MCF 10A (cell line): ENCODE results near the gene SIX6. TPM values are rescaled to one million over a fixed set of nuclear protein-coding genes. Genes with fewer than 3 reads are reported as not detected.

ENCODE experiments used
- BruUV-seq: library from RNA; stranded (reverse); fragments of 400-500 nt; replicated peaks from 2 replicates; lab custom pipeline; 2021; lab: Mats Ljungman, UMichigan
- CTCF ChIA-PET: fragments of 300-600 bp; sonication (Branson Sonifier 250); formaldehyde crosslinking; extraction: SDS; loops from one replicate; lab custom pipeline; 2021; ENCODE audit warnings: antibody characterized with exemption, inconsistent platforms; lab: Yijun Ruan, JAX
- POLR2A ChIA-PET: fragments of 300-600, 350-650 bp; sonication (Branson Sonifier 250); formaldehyde crosslinking; extraction: SDS; loops from one replicate; lab custom pipeline; 2020; ENCODE audit warnings: antibody characterized with exemption, inconsistent platforms; lab: Yijun Ruan, JAX
- DNase-seq: peaks from one replicate; pipeline ENCODE4 v3.0.0-alpha.2; 2018; ENCODE audit not compliant: unreplicated experiment
- H3K27ac Mint-ChIP-seq: one replicate; pipeline ENCODE4 v1.8.0; 2022; ENCODE audit warnings: mild to moderate bottlenecking, low read depth, mixed read lengths; ENCODE audit not compliant: unreplicated experiment
- H3K27me3 Mint-ChIP-seq: one replicate; pipeline ENCODE4 v1.8.0; 2022; ENCODE audit warnings: mixed read lengths; ENCODE audit not compliant: insufficient read depth, unreplicated experiment
- H3K36me3 Mint-ChIP-seq: one replicate; pipeline ENCODE4 v1.8.0; 2022; ENCODE audit warnings: mild to moderate bottlenecking, moderate library complexity, mixed read lengths; ENCODE audit not compliant: insufficient read depth, unreplicated experiment
- H3K4me1 Mint-ChIP-seq: one replicate; pipeline ENCODE4 v1.8.0; 2022; ENCODE audit warnings: mixed read lengths; ENCODE audit not compliant: insufficient read depth, unreplicated experiment
- H3K4me3 Mint-ChIP-seq: one replicate; pipeline ENCODE4 v1.8.0; 2022; ENCODE audit warnings: mild to moderate bottlenecking, moderate library complexity, mixed read lengths; ENCODE audit not compliant: unreplicated experiment
- H3K9me3 Mint-ChIP-seq: one replicate; pipeline ENCODE4 v1.8.0; 2022; ENCODE audit warnings: mixed read lengths; ENCODE audit not compliant: unreplicated experiment
- intact Hi-C: fragments of 100-400 bp; cut with micrococcal nuclease; formaldehyde crosslinking; loops from 2 replicates; pipeline ENCODE4 v1.14.1; 2022
- total RNA-seq: library from RNA; stranded (reverse); gene quantifications from 2 replicates; pipeline ENCODE4 v1.2.3, GENCODE V29; 2022
- TF ChIP-seq, protein P1 (sequence below): fragments of 200-600 bp; IDR thresholded peaks from one replicate; pipeline ENCODE4 v1.8.0; 2022; ENCODE audit warnings: antibody characterized with exemption, mild to moderate bottlenecking; ENCODE audit not compliant: unreplicated experiment

The SIX6 gene
- total RNA-seq, 1 experiment from 2014 or later: not detected

DNA sequence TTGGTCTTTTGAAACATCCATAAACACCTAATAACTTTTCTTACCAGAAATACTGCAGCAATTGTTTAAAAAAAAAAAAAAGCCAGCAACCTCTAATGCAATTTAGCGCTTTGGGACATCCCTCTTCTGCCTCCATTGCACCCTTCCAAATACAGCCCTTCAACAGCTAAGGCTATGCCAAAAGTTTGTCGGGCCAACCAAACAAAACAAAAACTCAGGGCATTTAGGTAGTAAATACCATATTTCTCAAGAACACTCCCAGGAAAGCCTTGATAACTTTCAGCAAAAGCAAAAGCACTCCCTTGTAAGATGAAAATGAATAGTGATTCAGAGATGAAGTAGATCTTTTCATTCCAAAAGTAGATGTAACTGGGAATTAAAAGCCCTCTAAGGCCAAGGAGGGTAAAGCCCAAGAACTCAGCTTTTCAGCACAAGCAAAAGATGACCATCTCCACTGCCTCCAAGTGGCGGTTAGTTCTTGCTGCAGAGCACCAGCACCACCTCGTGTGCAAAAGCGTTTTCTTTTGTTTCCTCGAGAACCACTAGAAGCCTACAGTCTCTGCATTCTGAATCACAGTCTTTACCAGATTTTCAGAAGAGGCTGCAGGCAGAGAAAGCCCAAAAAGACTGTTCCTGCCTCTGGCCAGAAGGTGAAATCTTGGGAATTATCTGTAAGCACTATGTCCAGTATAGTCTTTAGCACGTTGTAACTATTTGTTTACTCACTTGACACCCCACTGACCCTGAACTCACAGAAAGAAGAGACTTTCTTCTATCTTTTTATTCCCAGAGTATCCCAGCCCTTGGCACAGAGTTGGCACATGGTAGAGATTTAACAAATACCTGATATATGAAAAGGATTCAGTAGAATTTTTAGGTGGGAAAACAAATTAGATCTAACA, 53.1 kb downstream of the SIX6 start:
- no peaks in the 10 kb centered on the region for H3K4me1 Mint-ChIP-seq
- CTCF ChIA-PET: interaction anchor here (0.6 to 5.8 kb wide), 21 partner anchors 11 to 897 kb away, joined by 3 to 139 read pairs (median 4); no protein-coding TSS in a partner anchor
- no TSS peak for BruUV-seq
- no peaks in the 10 kb centered on the region for H3K36me3 Mint-ChIP-seq
- TF ChIP-seq, protein P1, sequence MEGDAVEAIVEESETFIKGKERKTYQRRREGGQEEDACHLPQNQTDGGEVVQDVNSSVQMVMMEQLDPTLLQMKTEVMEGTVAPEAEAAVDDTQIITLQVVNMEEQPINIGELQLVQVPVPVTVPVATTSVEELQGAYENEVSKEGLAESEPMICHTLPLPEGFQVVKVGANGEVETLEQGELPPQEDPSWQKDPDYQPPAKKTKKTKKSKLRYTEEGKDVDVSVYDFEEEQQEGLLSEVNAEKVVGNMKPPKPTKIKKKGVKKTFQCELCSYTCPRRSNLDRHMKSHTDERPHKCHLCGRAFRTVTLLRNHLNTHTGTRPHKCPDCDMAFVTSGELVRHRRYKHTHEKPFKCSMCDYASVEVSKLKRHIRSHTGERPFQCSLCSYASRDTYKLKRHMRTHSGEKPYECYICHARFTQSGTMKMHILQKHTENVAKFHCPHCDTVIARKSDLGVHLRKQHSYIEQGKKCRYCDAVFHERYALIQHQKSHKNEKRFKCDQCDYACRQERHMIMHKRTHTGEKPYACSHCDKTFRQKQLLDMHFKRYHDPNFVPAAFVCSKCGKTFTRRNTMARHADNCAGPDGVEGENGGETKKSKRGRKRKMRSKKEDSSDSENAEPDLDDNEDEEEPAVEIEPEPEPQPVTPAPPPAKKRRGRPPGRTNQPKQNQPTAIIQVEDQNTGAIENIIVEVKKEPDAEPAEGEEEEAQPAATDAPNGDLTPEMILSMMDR: peak; percentile 61
- H3K4me3 Mint-ChIP-seq: no peak overlapping the region
- no peaks in the 10 kb centered on the region for H3K9me3 Mint-ChIP-seq
- POLR2A ChIA-PET: interaction anchor here (1.1 kb wide), 1 partner anchor 209 kb away, joined by 3 read pairs; no protein-coding TSS in a partner anchor
- intact Hi-C loops: loop anchor here (1.0 to 5.0 kb wide), 6 partner anchors 74 to 691 kb away; no protein-coding TSS in a partner anchor
- peak; percentile 71 for DNase-seq
- no peaks in the 10 kb centered on the region for H3K27me3 Mint-ChIP-seq
- H3K27ac Mint-ChIP-seq: no peak overlapping the region

Other genes with a start within 250 kb of the SIX6 start
- not detected in 2 replicates for gene C14orf39, start 23.1 kb upstream of the SIX6 start, total RNA-seq
- 0.29 and 0.33 TPM in 2 replicates for gene SIX1, start 140.3 kb downstream of the SIX6 start, total RNA-seq
- gene SIX4, start 215.2 kb downstream of the SIX6 start, total RNA-seq: 12.9 and 13.6 TPM in 2 replicates
- gene MNAT1, start 225.6 kb downstream of the SIX6 start, total RNA-seq: 45.2 and 57.5 TPM in 2 replicates